ENCODE results near the gene XBP1.

DNA sequence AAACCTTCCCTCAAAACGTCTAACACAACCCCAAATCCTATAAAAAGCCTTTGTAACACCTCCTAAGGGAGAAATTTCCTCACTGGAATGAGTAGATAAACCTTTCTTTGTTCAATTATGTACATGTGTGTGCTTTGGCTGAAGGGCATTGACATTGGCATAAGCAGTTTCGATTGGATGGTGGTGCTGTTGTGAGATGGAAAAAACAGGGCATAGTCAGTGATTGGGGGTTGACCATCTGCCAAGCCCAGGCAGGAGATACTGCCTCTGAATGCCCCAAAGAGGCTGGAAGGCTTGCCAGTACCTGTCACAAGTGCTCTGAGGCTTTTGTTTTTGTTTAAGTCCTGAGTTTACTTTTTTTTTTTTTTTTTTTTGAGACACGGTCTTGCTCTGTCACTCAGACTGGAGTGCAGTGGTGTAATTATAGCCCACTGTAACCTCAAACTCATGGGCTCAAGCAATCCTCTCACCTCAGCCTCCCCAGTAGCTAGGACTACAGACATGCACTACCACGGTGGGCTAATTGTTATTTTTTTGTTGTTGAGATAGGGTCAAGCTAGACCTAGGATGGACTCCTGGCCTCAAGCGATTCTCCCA, 29.1 kb downstream of the XBP1 start:
- TF ChIP-seq, protein P1, sequence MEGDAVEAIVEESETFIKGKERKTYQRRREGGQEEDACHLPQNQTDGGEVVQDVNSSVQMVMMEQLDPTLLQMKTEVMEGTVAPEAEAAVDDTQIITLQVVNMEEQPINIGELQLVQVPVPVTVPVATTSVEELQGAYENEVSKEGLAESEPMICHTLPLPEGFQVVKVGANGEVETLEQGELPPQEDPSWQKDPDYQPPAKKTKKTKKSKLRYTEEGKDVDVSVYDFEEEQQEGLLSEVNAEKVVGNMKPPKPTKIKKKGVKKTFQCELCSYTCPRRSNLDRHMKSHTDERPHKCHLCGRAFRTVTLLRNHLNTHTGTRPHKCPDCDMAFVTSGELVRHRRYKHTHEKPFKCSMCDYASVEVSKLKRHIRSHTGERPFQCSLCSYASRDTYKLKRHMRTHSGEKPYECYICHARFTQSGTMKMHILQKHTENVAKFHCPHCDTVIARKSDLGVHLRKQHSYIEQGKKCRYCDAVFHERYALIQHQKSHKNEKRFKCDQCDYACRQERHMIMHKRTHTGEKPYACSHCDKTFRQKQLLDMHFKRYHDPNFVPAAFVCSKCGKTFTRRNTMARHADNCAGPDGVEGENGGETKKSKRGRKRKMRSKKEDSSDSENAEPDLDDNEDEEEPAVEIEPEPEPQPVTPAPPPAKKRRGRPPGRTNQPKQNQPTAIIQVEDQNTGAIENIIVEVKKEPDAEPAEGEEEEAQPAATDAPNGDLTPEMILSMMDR (IDR thresholded peaks at IDR 0.05; ENCODE audit: insufficient read depth, low read length, poor library complexity, severe bottlenecking) = no peak
- no peak for TF ChIP-seq EZH2phosphoT487 (conservative IDR thresholded peaks at IDR 0.05; ENCODE audit: low read length)
